Neutrophil (primary cell): Measurements from ENCODE around the gene BAK1.

Experiments
- H3K27ac ChIP-seq: fragments of 200-600 bp; sonication (generic); 2 replicates; pipeline ENCODE4 v1.5.1; 2016; ENCODE audit warnings: mild to moderate bottlenecking, moderate library complexity
- H3K27me3 ChIP-seq: fragments of 200-600 bp; sonication (generic); 2 replicates; pipeline ENCODE4 v1.6.0; 2016; ENCODE audit warnings: mild to moderate bottlenecking
- H3K36me3 ChIP-seq: fragments of 200-600 bp; sonication (generic); 2 replicates; pipeline ENCODE4 v1.5.1; 2017
- H3K4me1 ChIP-seq, 2 experiments: fragments of 200-600 bp in 1 of 2; sonication (generic) in 1 of 2; 1 replicate in 1 of 2; 2 replicates in 1 of 2; pipeline versions ENCODE4 v1.5.1 to v1.6.1; 2013 to 2016; ENCODE audit warnings: low read depth in 1 of 2, low read length in 1 of 2, mild to moderate bottlenecking in 1 of 2, moderate library complexity in 1 of 2; ENCODE audit not compliant: control insufficient read depth in 1 of 2, insufficient read depth in 1 of 2
- H3K4me3 ChIP-seq, 2 experiments: fragments of 200-600 bp in 1 of 2; sonication (generic) in 1 of 2; 1 replicate in 1 of 2; 2 replicates in 1 of 2; pipeline ENCODE4 v1.5.1; 2013 to 2016; ENCODE audit warnings: low read depth in 1 of 2, low read length in 1 of 2, mild to moderate bottlenecking in 1 of 2, moderate library complexity in 1 of 2
- H3K9me3 ChIP-seq: fragments of 200-600 bp; sonication (generic); 2 replicates; pipeline ENCODE4 v1.5.1; 2016
- CTCF ChIP-seq: fragments of 200-600 bp; sonication (generic); IDR thresholded peaks from 2 replicates; pipeline ENCODE4 v1.5.1; 2016; ENCODE audit warnings: antibody characterized with exemption

The BAK1 gene

GRCh38 chr6:33592595-33593413 is 12.7 kb upstream of the BAK1 start:
- no peak for TF ChIP-seq CTCF
- Histone ChIP-seq H3K27me3 (peaks cover 36% of the 10 kb centered on the region), H3K36me3 (no peaks in the 10 kb centered on the region), H3K4me3 (no peak overlapping the region), H3K9me3 (no peaks in the 10 kb centered on the region), H3K4me1 (no peaks in the 10 kb centered on the region), H3K27ac (no peak overlapping the region)

DNA sequence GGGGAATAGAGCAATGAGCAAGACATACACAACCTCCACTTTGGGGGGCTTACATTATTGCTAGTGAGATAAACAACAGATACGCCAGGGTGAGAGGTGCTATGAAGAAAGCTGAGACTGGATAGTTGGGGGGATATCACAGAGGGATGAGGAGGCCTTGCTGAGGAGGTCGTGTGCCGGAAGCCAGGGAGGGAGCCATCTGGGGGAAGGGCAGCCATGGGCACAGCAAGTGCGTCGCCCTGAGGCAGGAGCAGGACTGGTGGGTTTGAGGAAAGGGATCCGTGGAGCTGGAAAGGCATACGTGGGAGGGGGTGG is 12.2 kb upstream of the BAK1 start:
- no peaks in the 10 kb centered on the region for H3K9me3 ChIP-seq
- H3K27ac ChIP-seq: no peak overlapping the region
- H3K4me3 ChIP-seq: no peak overlapping the region
- no peak for TF ChIP-seq CTCF
- no peaks in the 10 kb centered on the region for H3K4me1 ChIP-seq
- peaks cover 36% of the 10 kb centered on the region for H3K27me3 ChIP-seq
- H3K36me3 ChIP-seq: no peaks in the 10 kb centered on the region

DNA sequence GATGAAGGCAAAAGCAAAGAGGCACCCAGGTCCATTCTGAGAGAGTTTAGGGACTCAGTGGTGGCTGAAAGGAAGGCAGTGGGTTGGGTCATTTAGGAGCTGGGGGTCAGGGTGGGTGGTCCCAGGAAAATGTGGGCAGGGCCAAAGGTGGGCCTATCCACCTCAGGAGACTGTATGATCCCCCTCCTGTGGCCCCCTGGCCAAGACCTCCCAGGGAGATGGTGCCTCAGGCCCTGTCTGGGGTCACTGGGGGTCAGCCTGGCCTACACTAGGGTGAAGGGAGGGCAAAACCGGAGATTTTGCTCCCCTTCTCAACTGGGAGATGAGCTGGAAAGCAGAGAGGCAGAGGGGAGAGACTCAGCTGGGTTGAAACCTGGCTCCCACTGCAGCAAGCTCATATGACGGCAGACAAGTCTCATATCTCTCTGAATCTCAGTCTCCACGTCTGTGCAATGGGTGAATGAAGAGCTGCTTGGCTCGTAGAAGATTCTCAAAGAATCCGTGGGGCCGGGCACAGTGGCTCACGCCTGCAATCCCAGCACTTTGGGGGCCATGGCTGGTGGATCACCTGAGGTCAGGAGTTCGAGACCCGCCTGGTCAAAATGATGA is 11.5 kb upstream of the BAK1 start:
- Histone ChIP-seq H3K36me3 (no peaks in the 10 kb centered on the region), H3K27me3 (peaks cover 36% of the 10 kb centered on the region), H3K4me3 (no peak overlapping the region), H3K4me1 (no peaks in the 10 kb centered on the region), H3K9me3 (no peaks in the 10 kb centered on the region), H3K27ac (no peak overlapping the region)
- TF ChIP-seq CTCF: no peak

DNA sequence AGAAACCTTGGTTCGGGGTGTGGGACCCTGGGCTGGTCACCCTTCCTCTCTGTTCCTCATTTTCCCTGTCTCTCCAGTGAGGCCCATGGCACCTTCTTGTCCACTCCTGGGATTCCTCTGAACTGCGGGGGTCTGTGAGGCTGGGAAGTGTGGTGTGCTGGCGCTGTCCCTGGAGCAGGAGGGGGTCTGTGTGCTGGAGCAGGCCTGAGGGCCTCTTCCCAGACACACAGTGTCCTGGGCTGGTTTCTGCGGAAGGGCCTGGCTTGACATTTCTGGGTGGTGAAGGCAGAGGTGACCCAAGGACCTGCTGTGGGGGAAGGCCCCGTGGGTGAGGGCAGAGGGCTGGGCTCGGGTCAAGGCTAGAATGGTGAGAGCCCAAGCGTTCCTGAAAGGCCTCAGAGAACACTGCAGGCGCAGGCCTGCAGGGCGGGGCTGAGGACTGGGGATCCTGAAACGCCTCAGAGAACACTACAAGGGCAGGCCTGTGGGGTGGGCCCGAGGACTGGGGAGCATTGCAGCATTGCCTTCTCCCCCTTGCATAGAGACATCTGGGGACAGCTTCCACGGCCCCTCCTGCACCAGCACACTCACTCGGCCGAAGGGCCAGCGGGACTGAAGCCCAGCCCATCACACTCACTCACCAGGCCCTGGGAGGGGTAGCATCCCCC is 10.6 kb upstream of the BAK1 start:
- no peak overlapping the region for H3K27ac ChIP-seq
- peaks cover 2 to 3% of the 10 kb centered on the region in 2 experiments for H3K4me1 ChIP-seq
- H3K36me3 ChIP-seq: no peaks in the 10 kb centered on the region

More for the DNA sequence above, 10.6 kb upstream of the BAK1 start:
- no peak for TF ChIP-seq CTCF
- Histone ChIP-seq H3K4me3 (no peak overlapping the region), H3K27me3 (peaks cover 36% of the 10 kb centered on the region), H3K9me3 (no peaks in the 10 kb centered on the region)
